GM12878 (cell line): ENCODE data around the gene SEC22B. TPM values are rescaled to one million over a fixed set of nuclear protein-coding genes. Genes with fewer than 3 reads are reported as not detected.
A peak's percentile ranks its signal among the peaks of the same experiment; 100 is the strongest.
"Not testable (repeated sequence)": the region's sequence is repeated elsewhere in the genome, so short reads cannot be mapped to it uniquely, and the experiment has no call there.

ENCODE experiments used
- ATAC-seq: fragments of 200-7000 bp; cut with Tn5 transposase; 3 replicates; pipeline ENCODE4 v1.9.1; 2020; ENCODE audit warnings: mild to moderate bottlenecking, moderate library complexity
- BruUV-seq: library from RNA; stranded (reverse); fragments of 400-500 nt; replicated peaks from 2 replicates; lab custom pipeline; 2021; lab: Mats Ljungman, UMichigan
- CTCF ChIA-PET: fragments of 300-600 bp; sonication (Branson Sonifier 250); formaldehyde crosslinking; extraction: SDS; loops from one replicate; lab custom pipeline; 2021; ENCODE audit warnings: inconsistent platforms; lab: Yijun Ruan, JAX
- POLR2A ChIA-PET: fragments of 350-600 bp; formaldehyde crosslinking; extraction: SDS; loops from one replicate; lab custom pipeline; 2021; ENCODE audit warnings: inconsistent platforms; lab: Charles Lee
- RAD21 ChIA-PET: fragments of 300-600 bp; sonication (Branson Sonifier 250); formaldehyde crosslinking; loops from one replicate; lab custom pipeline; 2023; ENCODE audit warnings: antibody characterized with exemption; ENCODE audit not compliant: unreplicated experiment; lab: Charles Lee
- SMC1A ChIA-PET: fragments of 300-600 bp; sonication (Branson Sonifier 250); formaldehyde crosslinking; loops from one replicate; lab custom pipeline; 2023; ENCODE audit not compliant: unreplicated experiment, uncharacterized antibody; lab: Charles Lee
- DNase-seq: peaks from one replicate; pipeline ENCODE4 v3.0.0-alpha.2; 2011; ENCODE audit warnings: low read depth, low spot score
- FAIRE-seq: peaks from 3 replicates; lab custom pipeline; 2011; peaks lifted over from hg19 to GRCh38; lab: Jason Lieb, UNC
- H2AFZ ChIP-seq: 2 replicates; pipeline ENCODE4 v1.6.0; 2011; ENCODE audit warnings: low read depth, low read length, control low read depth; ENCODE audit not compliant: control insufficient read depth
- H3K27ac ChIP-seq: 2 replicates; pipeline ENCODE4 v1.5.1; 2011; ENCODE audit warnings: control low read depth; ENCODE audit not compliant: control insufficient read depth, insufficient read depth
- H3K27me3 ChIP-seq, 2 experiments: replicated peaks in 1 of 2; 2 replicates each; pipeline versions ENCODE4 v1.6.0 to v1.6.1; 2011; ENCODE audit warnings: low read length in 1 of 2; ENCODE audit not compliant: control insufficient read depth in 2 of 2, insufficient read depth in 2 of 2
- H3K36me3 ChIP-seq, 2 experiments: 2 replicates each; pipeline ENCODE4 v1.5.1; 2011; ENCODE audit warnings: low read length in 1 of 2; ENCODE audit not compliant: control insufficient read depth in 2 of 2, insufficient read depth in 2 of 2
- H3K4me1 ChIP-seq: 2 replicates; pipeline ENCODE4 v1.6.1; 2011; ENCODE audit warnings: mild to moderate bottlenecking, low read length, moderate library complexity, mixed read lengths; ENCODE audit not compliant: control insufficient read depth, insufficient read depth
- H3K4me2 ChIP-seq: 2 replicates; pipeline ENCODE4 v1.6.0; 2011; ENCODE audit warnings: control low read depth; ENCODE audit not compliant: control insufficient read depth, insufficient read depth
- H3K4me3 ChIP-seq: fragments of 200-600 bp; sonication (generic); 2 replicates; pipeline ENCODE4 v1.5.1; 2016
- H3K79me2 ChIP-seq: 2 replicates; pipeline ENCODE4 v1.6.0; 2011; ENCODE audit warnings: low read length; ENCODE audit not compliant: control insufficient read depth, insufficient read depth
- H3K9ac ChIP-seq: 2 replicates; pipeline ENCODE4 v1.8.0; 2011; ENCODE audit warnings: low read length, control low read depth, mixed read lengths; ENCODE audit not compliant: control insufficient read depth, insufficient read depth
- H3K9me3 ChIP-seq: replicated peaks from 3 replicates; pipeline ENCODE4 v1.5.1; 2011; ENCODE audit warnings: mild to moderate bottlenecking, low read length; ENCODE audit not compliant: control insufficient read depth, insufficient read depth
- H4K20me1 ChIP-seq: 2 replicates; pipeline ENCODE4 v1.6.0; 2011; ENCODE audit not compliant: control insufficient read depth, insufficient read depth
- WGBS: methylation state at CpG from one replicate; pipeline ENCODE4 v1.1.6; 2016; ENCODE audit warnings: low lambda C conversion rate; ENCODE audit not compliant: insufficient replicate concordance, insufficient coverage; ENCODE audit errors: missing lambda C conversion rate; 5-methylcytosine and 5-hydroxymethylcytosine counted together
- in situ Hi-C: fragments of 300-500 bp; cut with MboI; formaldehyde crosslinking; loops from 9 replicates; pipeline ENCODE4 v1.14.3; 2018; ENCODE audit warnings: mixed read lengths
- intact Hi-C: fragments of 100-400 bp; cut with micrococcal nuclease; formaldehyde crosslinking; loops from one replicate; pipeline ENCODE4 v1.14.2; 2022; ENCODE audit not compliant: unreplicated experiment
- polyA plus RNA-seq, 11 experiments: library from polyadenylated mRNA; depleted of rRNA in 4 of 11; unstranded in 6 of 11; stranded (reverse) in 5 of 11; fragments of >200 nt; fragmentation: Nextera tagmentation in 4 of 11; fragmentation: Illumina TruSeq in 1 of 11; extraction: Ambion mirVana in 4 of 11; extraction: Trizol in 1 of 11; gene quantifications; 1 replicate in 1 of 11; 2 replicates in 10 of 11; pipeline versions ENCODE4 v1.2.1 to v1.2.3, GENCODE V29; 2011 to 2016; ENCODE audit warnings: inconsistent platforms in 2 of 11, missing spikeins in 2 of 11, low read depth in 1 of 11
- total RNA-seq, 4 experiments: library from RNA; depleted of rRNA in 3 of 4; stranded (reverse); fragments of >200 nt in 3 of 4; fragmentation: Illumina TruSeq in 1 of 4; extraction: Trizol in 1 of 4; gene quantifications; 2 replicates each; pipeline versions ENCODE4 v1.2.1 to v1.2.3, GENCODE V29; 2013 to 2021
- TF ChIP-seq, protein P1 (sequence below), 3 experiments: IDR thresholded peaks in 2 of 3; conservative IDR thresholded peaks in 1 of 3; 2 replicates each; pipeline ENCODE4 v1.5.1; 2011; ENCODE audit warnings: low read depth in 3 of 3, low read length in 3 of 3, mild to moderate bottlenecking in 3 of 3, control low read depth in 2 of 3, moderate library complexity in 2 of 3, inconsistent platforms in 1 of 3, mixed read lengths in 1 of 3; ENCODE audit not compliant: control insufficient read depth in 2 of 3, insufficient read depth in 1 of 3; ENCODE audit errors: extremely low read depth in 1 of 3

SEC22B gene
- total and polyA plus RNA-seq, 10 of the 15 experiments (the other 5 are each of a cell fraction or from before 2014, with no cell fraction given): 19.8 to 41.5 (median 27.7) TPM

DNA sequence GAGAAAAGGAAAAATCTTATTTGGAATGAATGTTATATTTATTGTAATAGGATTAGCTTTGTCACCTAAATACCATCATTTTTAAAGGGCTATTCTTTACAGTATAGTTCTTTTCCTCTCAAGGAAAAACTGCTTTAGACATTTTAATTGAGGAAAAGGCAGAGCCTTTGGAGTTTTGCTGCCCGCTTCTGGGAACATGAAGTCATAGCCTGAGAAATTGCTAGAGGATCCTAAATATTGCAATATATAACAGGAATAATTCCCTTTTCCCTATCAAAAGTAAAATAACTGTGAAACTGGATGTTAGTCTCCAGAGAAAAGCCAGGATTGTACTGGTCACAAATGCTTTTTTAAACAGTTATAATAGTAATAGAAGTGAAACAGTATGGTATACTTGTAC, 30.5 kb downstream of the SEC22B start:
- H3K9ac ChIP-seq, FAIRE-seq, H3K4me3 ChIP-seq, SMC1A ChIA-PET, H3K79me2 ChIP-seq, H3K27me3 ChIP-seq, H2AFZ ChIP-seq, H4K20me1 ChIP-seq, ATAC-seq, in situ Hi-C loops, H3K4me2 ChIP-seq: not testable (repeated sequence)
- WGBS: no CpG with 5 or more reads among the region's 1 CpG
- TF ChIP-seq, protein P1, sequence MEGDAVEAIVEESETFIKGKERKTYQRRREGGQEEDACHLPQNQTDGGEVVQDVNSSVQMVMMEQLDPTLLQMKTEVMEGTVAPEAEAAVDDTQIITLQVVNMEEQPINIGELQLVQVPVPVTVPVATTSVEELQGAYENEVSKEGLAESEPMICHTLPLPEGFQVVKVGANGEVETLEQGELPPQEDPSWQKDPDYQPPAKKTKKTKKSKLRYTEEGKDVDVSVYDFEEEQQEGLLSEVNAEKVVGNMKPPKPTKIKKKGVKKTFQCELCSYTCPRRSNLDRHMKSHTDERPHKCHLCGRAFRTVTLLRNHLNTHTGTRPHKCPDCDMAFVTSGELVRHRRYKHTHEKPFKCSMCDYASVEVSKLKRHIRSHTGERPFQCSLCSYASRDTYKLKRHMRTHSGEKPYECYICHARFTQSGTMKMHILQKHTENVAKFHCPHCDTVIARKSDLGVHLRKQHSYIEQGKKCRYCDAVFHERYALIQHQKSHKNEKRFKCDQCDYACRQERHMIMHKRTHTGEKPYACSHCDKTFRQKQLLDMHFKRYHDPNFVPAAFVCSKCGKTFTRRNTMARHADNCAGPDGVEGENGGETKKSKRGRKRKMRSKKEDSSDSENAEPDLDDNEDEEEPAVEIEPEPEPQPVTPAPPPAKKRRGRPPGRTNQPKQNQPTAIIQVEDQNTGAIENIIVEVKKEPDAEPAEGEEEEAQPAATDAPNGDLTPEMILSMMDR (IDR thresholded peaks at IDR 0.05 in 2 of 3, conservative IDR thresholded peaks at IDR 0.05 in 1 of 3; ENCODE audit: control insufficient read depth in 2 of 3, extremely low read depth in 1 of 3, insufficient read depth in 1 of 3, low read depth in 3 of 3, low read length in 3 of 3): 0 out of 6 replicates have a peak, but pooled peaks of 1 of the 3 experiments have one; percentile 6
- TF ChIP-seq, all 136 proteins: peak for 1; not testable (repeated sequence) for 135
- H3K27ac ChIP-seq, POLR2A ChIA-PET, intact Hi-C loops, H3K36me3 ChIP-seq, BruUV-seq, H3K4me1 ChIP-seq, RAD21 ChIA-PET, DNase-seq, CTCF ChIA-PET, H3K9me3 ChIP-seq: not testable (repeated sequence)

- no CpG with 5 or more reads among the region's 1 CpG for WGBS
- H3K9me3 ChIP-seq, H3K36me3 ChIP-seq, H3K4me1 ChIP-seq, H3K4me3 ChIP-seq, BruUV-seq, H3K27me3 ChIP-seq, H2AFZ ChIP-seq, H3K4me2 ChIP-seq, H4K20me1 ChIP-seq, H3K9ac ChIP-seq, DNase-seq, in situ Hi-C loops, FAIRE-seq, CTCF ChIA-PET, H3K27ac ChIP-seq, POLR2A ChIA-PET, ATAC-seq, SMC1A ChIA-PET, RAD21 ChIA-PET, intact Hi-C loops, H3K79me2 ChIP-seq: not testable (repeated sequence)
Observed at GRCh38 chr1:120144626-120145025, 31.7 kb downstream of the SEC22B start.

DNA sequence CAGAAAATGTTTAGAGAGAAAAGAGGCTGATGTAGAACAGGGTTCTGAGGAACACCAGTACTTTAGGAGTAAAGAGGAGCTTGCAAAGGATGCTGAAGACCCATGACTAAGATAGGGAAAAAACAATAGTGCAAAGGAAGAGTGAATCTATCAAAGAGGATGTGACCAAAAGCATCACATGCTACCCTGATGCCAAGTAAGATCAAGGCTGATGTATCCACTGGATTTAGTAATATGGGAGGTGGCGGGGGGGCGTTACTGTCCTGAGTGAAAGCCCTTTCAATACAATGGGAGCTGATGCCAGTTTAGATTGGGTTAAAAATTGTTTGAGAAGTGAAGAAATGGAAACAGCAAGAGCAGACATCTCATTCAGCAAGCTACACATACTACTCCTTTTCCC, 32.2 kb downstream of the SEC22B start:
- H3K79me2 ChIP-seq, RAD21 ChIA-PET, in situ Hi-C loops, FAIRE-seq, H4K20me1 ChIP-seq, BruUV-seq, DNase-seq, intact Hi-C loops, POLR2A ChIA-PET, CTCF ChIA-PET, H3K4me2 ChIP-seq, SMC1A ChIA-PET, H3K27me3 ChIP-seq, H3K9ac ChIP-seq, ATAC-seq, H3K4me3 ChIP-seq, H3K9me3 ChIP-seq, H3K4me1 ChIP-seq, H3K27ac ChIP-seq, H2AFZ ChIP-seq, H3K36me3 ChIP-seq: not testable (repeated sequence)
- 72% methylated on average over 2 of the region's 2 CpGs for WGBS
